Ureter (tissue), 1 donor: Measurements from ENCODE around the gene FGF7. TPM values are rescaled to one million over a fixed set of nuclear protein-coding genes. Genes with fewer than 3 reads are reported as not detected.
"Not testable (repeated sequence)": the region's sequence is repeated elsewhere in the genome, so short reads cannot be mapped to it uniquely, and the experiment has no call there.

Experiments used
- DNase-seq: peaks from one replicate; pipeline ENCODE4 v3.0.0-alpha.2; 2020; ENCODE audit warnings: low spot score
- total RNA-seq: library from RNA; stranded (reverse); gene quantifications from one replicate; pipeline ENCODE4 v1.2.4, GENCODE V29; 2023
- donor health status: DM: yes; HTN: yes; CAD: no.

FGF7 gene
- total RNA-seq, 1 donor from 2014 or later = 48.3 TPM

DNA sequence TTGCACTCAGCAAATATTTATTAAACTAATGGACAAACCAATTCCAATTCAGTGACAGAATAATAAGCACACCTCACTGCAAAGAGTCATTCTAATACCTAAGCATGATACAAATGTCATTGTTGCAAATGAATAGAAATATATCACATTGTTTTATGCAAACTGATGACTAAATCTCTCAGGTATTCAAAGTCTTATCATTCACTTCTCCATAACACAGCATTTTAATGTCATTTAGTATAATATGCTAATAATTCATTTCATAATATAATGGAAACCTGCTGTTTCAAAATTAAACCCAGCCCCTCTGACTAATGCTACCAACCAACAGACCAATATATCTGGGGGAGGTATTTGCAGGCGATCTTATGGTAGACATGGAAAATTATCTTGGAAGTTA lies 71.8 kb downstream of the FGF7 start:
- DNase-seq = no peak

DNA sequence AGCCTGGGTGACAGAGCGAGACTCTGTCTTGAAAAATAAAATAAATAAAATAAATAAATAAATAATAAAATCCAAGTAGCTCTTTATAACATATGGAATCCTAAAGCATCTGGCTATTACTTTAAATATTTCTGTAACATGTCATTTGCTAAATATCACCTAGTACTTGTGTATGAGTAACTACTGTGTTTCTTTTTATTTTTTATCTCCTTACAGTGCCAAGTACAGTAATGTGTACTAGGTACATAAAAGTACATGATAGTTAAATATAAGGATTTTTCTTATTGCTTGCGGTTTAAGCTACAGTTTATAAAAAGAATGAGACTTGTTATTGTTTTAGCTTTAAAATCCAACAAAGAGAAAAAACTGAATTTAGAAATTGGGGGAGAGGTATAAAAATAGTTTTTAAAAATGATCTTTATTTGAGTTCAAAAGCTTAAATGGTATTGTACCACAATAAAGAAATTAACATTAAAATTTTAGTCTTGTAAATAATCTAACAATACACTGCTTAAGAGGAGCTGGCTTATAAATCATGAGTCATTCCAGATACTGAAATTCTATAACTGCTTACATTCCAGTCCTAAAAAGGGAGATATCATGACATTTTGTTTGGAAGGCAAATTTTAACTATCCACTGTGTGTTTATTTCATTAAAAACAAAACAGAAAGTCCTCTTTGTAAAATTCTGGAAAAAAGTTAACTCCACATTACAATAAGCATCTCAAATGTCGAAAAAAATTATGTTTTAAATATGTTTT lies 73.1 kb downstream of the FGF7 start:
- DNase-seq = no peak

DNA sequence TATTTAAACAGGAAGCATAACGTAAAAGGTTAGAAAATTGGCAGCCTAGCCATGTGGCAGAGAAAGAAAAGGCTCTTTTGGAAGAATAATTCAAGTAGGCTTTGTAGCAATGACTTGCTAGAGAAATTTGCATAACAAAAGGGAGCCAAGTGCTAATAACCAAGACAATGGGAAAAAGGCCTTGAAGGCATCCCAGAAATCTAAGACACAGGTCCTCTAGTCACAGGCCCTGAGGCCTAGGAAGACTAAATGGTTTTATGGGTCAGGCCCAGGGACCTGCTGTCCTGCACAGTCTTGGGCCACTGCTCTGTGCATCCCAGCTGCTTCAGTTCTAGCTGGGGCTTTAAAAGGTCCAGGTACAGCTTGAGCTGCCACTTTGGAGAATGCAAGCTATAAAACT lies 78.5 kb downstream of the FGF7 start:
- no peak for DNase-seq

GRCh38 chr15:49506341-49506740 lies 83.3 kb downstream of the FGF7 start:
- DNase-seq = no peak

GRCh38 chr15:49507261-49507660 lies 84.2 kb downstream of the FGF7 start:
- no peak for DNase-seq

DNA sequence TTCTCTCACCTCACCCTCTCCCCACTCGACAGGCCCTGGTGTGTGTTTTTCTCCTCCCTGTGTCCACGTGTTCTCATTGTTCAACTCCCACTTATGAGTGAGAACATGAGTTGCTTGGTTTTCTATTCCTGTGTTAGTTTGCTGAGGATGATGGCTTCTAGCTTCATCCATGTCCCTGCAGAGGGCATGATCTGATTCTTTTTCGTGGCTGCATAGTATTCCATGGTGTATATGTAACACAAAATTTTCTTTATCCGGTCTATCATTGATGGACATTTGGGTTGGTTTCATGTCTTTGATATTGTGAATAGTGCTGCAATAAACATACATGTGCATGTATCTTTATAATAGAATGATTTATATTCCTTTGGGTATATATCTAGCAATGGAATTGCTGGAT lies 89.7 kb downstream of the FGF7 start:
- DNase-seq = not testable (repeated sequence)

GRCh38 chr15:49521802-49522201 lies 98.8 kb downstream of the FGF7 start:
- DNase-seq = no peak

DNA sequence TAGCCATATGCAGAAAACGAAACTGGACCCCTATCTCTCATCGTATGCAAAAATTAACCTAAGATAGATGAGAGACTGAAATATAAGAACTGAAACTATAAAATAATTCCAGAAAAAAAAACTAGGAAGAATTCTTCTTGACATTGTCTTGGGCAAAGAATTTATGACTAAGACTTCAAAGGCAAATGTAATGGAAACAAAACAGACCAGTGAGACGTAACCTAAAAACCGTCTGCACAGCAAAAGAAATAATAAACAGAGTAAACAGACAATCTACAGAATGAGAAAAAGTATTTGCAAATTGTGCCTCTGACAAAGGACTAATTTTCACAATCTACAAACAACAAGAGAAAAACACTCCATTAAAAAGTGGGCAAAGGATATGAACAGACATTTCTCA lies 105.2 kb downstream of the FGF7 start:
- DNase-seq = no peak

DNA sequence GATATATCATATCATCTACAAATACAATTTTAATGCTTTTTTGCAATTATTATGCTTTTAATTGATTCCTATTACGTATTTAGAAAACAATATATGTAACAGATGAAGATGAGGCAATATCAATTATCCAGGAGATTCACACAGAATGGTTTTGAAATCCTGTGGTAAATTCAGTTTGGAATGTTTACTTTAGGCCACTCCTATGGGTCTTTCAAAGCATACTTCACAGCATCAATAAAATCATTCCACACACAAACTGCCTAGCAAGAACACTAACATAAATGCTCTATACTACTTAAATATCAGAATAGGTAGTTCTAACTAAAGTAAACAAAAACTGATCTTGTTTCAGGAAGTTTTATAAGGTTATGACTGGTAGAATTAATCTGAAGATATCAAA lies 107.0 kb downstream of the FGF7 start:
- DNase-seq = no peak

Other genes with a start within 250 kb of the FGF7 start
- 9.6 TPM for gene FAM227B, start 197.6 kb downstream of the FGF7 start, total RNA-seq
- 42.9 TPM for gene DTWD1, start 197.8 kb downstream of the FGF7 start, total RNA-seq